Measurements from ENCODE around the gene ZNF678.
"Not testable (repeated sequence)": the region's sequence is repeated elsewhere in the genome, so short reads cannot be mapped to it uniquely, and the experiment has no call there.

ZNF678 gene

DNA sequence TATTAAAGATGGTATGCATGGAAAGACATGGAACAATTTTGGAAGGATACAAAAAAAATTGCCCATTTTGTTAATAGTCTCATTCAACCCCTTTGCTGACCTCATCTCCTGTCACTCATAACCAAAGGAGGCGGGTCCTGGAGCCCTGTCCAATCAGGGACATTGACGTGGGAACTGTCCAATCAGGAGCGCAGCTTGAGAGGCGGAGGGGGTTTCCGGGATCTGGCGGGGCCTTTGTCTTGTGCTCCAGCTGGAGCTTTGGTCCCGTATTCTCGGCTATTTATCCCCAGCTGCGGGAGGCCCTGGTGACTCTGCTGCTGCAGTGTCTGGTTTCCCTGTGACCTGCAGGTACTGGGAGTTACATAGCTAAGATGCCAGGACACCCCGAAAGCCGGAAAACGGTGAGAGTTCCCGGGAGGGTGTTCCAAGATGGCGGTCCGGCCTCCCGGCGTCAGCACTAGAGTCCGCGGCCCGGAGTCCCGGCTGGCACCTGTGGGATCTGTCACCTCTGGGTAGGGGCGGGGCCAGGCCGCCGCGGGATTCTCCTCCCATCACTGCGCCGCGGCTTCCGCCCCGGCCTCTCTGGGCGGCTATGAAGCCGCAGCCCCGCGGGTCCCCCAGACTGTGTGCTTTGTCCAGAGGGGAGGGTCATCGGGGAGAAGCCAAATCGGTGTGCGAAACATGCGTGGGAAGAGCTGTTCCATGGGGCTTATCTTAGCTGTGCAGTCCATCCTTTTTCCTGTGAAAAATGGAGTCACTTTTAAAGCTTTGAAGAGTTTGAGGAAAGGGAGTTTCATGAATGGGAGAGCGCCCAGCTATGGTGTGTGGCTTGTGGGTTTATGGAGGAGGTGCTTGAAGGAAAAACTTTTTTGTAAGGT, at the start of gene ZNF678:
TSS of gene ZNF678 (plus strand) at position 233 of the 878 bp plus-strand sequence. CDS start 87,436 bp downstream, outside the sequence.
- DNase-seq: peak; percentile 57 to 74

DNA sequence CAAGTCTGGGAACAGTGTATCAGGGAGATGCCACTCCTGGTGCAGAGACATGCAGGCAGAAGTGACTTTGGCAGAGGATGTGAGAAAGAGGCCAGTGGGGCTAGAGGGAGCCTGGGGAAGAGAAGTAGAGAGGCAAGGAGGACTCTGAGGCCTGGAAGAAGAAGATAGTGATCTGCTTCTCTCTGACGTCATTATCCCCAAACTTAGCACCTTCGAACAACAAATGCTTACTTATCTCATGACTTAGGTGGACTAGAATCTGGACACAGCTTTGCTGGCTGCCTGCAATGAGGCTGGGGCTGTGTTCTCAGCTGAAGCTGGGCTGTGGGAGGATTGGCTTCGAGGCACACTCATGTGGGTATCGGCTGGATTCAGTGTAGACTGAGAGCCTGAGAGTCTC, 44.5 kb upstream of the ZNF678 start:
- no peak for DNase-seq

- no peak for DNase-seq
Observed at GRCh38 chr1:227521782-227522181, 41.6 kb upstream of the ZNF678 start.

GRCh38 chr1:227526524-227526923, 36.8 kb upstream of the ZNF678 start:
- DNase-seq: no peak

GRCh38 chr1:227532019-227532619, 31.2 kb upstream of the ZNF678 start:
- DNase-seq: no peak

GRCh38 chr1:227540170-227541098, 22.9 kb upstream of the ZNF678 start:
- DNase-seq: no peak

DNA sequence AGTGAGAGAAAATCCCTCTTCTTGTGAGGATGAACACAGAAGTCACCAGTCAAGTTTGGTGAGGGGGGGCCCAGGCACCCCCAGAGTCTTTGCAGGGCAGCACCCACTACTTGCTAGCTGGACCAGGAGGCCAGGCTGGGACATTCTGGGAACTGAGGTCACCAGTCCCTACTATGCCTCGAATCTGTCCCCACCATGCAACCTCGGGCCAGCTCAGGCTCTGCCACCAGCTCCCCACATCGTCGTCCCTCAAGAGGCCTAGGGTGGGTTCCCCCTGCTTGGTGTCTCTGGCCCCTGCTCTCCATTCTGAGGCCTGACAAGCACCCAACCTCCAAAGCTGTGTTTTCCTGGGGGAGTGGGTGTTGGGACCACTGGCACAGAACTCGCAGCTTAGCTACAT, 22.2 kb upstream of the ZNF678 start:
- DNase-seq: no peak

- no peak for DNase-seq
Observed at GRCh38 chr1:227541796-227542152, 21.6 kb upstream of the ZNF678 start.

GRCh38 chr1:227542153-227543120, 20.9 kb upstream of the ZNF678 start:
- peak; percentile 43 to 76 for DNase-seq

DNA sequence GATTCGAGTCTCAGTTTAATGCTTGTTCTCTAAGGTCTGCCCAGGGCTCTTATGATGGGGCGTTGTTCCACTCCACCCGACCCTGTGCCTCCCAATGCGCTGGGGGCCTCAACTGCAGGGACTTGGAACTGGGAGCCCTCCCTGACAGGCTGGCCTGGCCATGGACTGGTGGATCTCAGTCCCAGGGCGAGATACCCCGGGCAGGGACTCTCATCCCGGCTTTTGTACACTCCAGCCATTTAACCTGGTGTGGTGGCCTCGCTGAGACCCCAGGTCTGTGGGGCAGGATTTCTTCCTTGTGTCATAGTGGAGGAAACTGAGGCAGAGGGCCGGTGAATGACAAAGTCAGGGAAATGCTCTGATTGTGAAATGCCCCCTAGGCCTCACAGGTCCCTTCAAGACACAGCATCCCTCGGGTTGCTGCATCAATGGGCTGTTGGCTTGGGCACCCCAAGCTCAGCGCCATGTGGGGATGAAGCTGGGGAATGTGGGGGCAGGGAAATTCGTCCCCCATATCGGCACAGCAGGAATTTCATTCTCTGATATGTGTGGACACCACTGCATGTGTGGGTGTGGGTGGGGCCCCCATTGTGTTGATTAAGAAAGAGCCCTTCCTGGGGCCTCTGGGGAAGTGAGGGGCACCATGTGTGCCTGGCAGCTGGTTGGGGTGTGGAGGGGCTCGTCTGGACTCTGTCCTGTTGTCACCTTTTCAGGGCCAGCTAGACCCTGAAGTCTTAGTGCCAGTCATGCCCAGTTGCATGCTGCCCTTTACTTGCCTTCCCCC, 19.9 kb upstream of the ZNF678 start:
- DNase-seq: no peak

DNA sequence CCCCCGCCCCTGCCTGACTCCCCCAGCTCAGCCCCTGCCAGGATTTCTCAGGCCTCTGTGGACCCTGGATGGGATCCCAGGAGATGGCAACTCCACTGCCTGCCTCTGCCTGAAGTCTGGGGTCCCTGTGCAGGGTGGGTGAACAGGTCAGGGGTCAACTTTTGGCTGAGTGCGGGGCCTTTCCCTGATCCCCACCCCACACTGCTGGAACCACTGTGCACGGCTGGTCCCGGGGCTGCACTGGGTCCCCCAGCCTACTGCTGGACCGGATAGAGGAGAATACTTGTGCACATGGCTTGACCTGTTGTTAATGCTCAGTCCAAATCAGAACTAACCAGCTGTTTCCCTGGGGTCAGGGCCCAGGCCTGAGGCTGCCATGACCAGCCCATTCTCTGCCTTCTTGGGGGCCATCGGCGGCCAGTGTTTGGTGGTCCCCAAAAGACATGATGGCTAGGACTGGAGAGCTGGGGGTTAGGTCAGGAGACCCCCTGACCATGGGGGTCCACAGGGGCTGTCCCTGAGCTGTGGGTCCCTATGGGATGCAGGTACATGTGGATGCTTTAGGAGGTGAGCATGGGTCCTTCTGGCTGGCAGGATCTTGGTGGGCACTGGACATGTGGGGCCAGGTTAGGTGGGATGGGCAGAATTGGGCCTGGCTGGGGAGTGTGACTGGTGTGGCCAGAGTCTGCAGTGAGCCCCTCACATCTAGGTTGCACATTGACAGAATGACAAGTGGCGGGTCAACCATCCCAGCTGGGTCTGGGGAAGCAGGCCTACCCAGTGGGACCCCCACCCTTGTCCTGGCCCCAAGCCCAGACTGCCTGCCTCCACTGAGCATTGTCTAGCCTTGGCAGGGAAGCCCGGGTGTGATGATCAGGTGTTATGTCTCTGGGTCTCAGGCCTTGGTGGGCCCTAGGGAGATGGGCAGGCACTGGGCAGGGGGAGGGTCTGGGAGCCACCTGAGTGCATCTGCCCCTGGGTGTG, 19.0 kb upstream of the ZNF678 start:
- DNase-seq: no peak

GRCh38 chr1:227545361-227545760, 18.0 kb upstream of the ZNF678 start:
- no peak for DNase-seq

DNA sequence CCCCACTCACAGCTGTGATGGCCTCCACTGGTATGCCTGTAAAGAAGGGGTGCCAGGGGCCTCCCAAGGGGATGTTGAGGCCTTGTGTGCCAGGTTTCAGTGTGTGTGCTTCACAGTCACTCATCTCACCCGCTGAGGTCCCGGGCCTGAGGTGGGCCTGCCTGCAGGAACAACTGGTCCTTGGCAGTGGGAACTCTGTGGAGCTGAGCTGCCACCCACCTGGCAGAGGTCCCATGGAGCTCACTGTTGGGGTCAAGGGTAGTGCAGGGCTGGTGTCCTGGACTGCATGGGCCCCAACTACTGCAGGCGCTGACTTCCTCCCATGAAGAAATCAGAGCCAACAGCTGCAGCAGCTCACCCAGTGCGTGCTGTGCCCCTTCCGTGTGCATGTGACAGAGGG, 17.3 kb upstream of the ZNF678 start:
- no peak for DNase-seq

DNA sequence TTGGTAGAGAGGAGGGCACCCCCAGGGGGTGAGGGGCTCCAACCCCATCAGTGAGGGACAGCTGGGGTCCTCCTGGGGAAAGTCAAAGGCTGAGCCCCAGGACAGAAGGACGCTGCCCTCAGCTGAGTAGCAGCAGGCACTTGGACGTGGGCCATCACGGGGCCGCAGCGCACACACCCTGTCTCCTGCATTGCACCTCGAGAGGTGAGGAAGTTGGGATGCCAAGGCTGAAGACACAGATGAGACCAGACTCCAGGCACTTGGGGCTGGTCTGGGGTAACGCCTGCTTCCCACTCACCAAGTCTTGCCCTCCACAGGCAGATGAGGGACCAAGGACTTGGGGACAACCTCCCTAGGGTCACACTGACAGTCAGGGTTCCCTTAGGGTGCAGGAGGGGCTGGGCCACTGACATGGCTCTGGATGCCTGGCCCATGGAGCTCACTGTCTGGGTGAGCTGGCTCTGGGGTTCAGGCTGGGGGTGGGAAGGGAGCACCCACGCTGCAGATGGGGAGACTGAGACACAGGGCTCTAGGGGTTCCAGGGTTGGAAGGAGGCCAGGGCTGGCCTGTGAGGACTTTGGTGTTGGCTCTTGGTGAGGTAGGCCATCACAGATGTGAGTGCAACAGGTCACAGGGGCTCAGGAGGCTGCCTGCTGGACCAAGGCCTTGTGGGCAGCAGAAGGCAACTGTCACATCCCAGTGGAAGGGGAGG, 16.6 kb upstream of the ZNF678 start:
- no peak for DNase-seq

DNA sequence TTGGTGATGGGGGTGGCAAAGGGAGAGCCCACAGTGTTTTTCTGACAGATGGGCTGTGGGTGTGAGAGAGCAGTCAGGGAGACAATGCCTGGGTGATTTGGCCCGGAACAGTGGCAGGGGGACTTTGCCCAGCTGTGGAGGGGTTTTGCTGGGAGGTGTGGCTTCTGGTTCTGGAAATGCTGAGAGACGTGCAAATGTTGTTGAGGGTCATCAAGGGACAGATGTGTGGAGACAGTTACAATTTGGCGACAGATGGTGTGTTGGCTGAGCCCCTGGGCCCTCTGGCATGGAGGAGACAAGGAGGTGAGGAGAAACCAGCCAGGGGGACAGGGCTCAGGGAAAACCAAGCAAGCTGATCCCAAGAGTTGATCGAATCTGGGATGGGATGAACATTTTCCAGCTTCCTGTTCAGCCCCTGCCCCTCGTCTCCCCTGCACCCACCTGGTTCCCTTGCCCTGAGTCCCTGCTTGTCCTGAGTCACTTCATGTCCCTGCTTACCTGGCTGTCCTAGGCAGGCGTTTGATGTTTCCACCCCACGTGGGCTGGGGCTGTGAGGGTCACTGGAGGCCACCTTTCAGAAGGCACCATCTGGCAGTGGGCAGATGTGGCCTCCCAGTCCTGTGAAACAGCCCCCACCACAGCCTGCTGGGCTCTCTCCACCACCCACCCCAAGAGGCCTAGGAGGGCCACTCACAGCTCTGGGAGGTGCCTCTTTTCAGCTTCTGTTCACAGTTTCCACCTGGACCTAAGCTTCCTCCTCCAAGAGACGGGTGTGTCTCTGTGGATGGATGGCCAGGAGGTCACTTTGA, 15.8 kb upstream of the ZNF678 start:
- DNase-seq: no peak

GRCh38 chr1:227548119-227548397, 15.3 kb upstream of the ZNF678 start:
- no peak for DNase-seq

GRCh38 chr1:227548448-227548847, 14.9 kb upstream of the ZNF678 start:
- DNase-seq: no peak

DNA sequence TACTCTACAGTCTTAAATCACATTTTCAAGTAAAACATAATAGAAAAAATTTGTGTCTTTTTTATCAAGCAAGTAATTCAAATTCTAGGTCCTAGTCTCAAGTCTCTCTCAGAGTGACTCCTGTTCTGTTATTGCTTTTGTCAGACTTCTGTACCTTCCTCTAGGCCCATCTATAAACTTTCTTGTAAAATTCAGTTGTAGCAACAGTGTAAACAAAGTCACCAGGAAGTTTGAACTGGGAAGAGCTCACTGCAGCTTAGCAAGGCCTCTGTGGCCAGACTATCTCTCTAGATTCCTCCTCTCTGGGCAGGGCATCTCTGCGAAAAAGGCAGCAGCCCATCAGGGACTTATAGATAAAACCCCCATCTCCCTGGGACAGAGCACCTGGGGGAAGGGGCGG, 13.5 kb upstream of the ZNF678 start:
- no peak for DNase-seq

- not testable (repeated sequence) for DNase-seq
Observed at GRCh38 chr1:227551881-227552280, 11.5 kb upstream of the ZNF678 start.

Measured in bone marrow (tissue), 2 donors.